GM19324 (cell line): Measurements from ENCODE around the gene TOR3A.
"Not testable (repeated sequence)": the region's sequence is repeated elsewhere in the genome, so short reads cannot be mapped to it uniquely, and the experiment has no call there.

Source experiments
- ATAC-seq: cut with Tn5 transposase; IDR thresholded peaks from one replicate; pipeline ENCODE4 v1.9.1; 2021; ENCODE audit warnings: mild to moderate bottlenecking, moderate library complexity; ENCODE audit not compliant: unreplicated experiment, low FRiP score

Gene TOR3A, protein sequence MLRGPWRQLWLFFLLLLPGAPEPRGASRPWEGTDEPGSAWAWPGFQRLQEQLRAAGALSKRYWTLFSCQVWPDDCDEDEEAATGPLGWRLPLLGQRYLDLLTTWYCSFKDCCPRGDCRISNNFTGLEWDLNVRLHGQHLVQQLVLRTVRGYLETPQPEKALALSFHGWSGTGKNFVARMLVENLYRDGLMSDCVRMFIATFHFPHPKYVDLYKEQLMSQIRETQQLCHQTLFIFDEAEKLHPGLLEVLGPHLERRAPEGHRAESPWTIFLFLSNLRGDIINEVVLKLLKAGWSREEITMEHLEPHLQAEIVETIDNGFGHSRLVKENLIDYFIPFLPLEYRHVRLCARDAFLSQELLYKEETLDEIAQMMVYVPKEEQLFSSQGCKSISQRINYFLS

DNA sequence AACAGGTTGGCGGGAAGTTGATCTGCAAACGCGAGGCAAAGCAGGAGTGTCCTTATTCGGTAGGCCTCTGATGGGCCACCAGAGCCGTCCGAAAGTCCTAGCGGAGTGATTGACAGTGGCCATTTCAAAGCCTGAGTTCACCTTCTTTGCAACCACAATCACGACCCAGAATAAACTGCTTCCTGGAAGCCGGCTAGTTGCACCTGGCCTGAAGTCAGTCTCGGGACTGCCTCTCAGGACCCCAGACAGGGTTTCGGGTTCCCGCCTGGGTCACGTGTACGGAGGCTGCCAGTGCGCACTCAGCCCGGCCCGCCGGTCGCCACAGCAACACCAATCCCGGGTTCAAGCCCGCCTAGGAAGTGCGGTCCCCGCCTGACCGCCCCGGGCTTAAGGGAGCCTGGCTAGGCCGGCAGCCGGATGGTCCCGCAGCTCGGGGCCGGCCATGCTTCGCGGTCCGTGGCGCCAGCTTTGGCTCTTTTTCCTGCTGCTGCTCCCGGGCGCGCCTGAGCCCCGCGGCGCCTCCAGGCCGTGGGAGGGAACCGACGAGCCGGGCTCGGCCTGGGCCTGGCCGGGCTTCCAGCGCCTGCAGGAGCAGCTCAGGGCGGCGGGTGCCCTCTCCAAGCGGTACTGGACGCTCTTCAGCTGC is at the start of gene TOR3A:
TSS of gene TOR3A (plus strand) at position 384 of the 646 bp plus-strand sequence. CDS start at position 443, 59 bp downstream.
- ATAC-seq: peak; percentile 92

DNA sequence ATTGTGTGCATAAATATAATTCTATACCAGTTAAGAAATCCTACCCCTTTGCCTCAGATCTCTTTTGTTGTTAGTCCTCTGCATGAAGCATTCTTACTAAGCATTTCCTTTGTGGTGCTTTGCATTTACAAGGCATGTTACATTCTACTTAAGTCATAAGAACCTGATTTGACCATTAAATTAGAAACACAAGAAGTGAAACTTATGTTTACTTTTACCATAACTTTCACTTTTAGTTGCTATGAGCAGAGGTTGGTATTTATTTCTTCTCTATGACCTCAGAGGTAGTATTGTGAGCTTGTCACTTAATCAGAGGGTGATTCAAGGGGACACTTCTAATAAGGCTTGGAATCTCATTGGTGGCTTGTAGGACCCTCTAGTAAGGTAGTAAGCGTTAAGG is 47.1 kb upstream of the TOR3A start:
- no peak for ATAC-seq

DNA sequence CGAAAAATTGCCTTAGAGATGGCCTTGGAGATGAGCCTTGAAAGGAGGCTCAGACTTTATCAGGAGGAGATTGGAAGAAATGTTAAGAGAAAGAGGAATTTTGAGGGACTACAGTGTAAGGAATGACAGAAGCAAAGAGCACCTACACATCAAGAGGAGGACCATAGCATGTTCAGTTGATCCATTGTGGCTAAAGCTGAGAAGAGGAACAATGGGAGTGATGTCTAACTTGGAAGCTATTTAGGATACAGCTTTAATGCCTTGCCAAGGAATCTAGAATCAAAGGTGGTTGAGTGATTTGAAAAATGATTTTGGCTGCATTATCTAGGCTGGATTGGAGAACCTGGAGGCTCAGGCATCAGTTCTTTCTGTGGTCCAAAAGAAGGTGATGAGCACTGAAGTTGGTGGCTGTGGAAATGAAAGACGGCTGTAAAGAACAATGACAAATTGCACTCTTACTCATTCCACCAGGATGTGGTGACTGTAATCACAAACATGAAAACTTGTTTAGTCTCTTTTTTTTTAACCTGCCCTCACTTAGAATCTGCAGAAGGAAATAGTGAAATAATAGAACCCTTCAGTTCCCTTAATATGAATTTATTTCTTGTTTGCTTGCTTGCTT is 44.9 kb upstream of the TOR3A start:
- no peak for ATAC-seq

DNA sequence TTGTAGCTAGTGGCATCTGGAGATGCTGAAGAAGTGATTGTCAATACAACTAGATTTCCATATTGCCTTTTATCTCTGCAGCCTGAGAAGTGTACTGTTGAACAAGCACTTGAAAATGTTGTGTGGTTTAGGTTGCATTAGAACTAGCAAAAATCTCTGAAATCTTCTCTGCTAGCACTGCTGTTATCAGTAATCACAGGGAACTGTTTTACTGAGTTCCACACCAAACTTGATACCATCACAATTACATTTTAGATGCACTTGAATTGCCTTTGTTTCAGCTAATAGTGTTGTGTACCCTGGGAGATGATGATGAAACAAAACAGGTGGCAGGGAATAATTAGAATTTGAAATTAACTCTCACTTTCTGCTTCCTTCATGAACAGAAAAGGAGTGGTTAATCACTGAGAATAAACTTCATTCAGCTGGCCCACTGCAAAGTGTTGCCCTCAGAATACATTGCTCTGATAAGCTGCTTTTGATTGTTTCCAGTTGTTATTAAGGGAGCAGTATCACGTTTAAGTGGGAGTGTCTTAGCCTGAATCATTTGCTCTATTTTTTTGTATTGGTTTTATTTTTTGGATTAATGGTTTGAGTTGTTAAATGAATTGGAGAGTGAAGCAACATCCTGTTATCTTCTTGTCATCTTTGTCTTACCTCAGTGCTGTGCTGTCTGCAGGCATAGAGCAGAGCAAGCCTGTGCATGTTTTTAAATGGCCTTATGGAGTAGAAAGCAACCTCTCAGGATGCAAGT is 43.2 kb upstream of the TOR3A start:
- ATAC-seq: no peak

DNA sequence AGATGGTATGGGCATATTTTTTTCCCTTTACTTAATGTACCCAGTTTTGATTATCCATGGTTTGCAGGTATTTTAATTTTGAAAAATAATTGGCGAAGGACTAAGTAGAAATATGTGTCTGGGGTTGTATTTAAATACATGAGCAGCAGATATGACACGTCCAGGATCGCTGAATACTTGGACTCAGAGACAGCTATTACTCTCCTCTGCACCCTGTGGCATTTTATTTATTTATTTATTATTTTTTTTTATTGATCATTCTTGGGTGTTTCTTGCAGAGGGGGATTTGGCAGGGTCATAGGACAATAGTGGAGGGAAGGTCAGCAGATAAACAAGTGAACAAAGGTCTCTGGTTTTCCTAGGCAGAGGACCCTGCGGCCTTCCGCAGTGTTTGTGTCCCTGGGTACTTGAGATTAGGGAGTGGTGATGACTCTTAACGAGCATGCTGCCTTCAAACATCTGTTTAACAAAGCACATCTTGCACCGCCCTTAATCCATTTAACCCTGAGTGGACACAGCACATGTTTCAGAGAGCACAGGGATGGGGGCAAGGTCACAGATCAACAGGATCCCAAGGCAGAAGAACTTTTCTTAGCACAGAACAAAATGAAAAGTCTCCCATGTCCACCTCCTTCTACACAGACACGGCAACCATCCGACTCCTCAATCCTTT is 42.2 kb upstream of the TOR3A start:
- ATAC-seq: not testable (repeated sequence)

DNA sequence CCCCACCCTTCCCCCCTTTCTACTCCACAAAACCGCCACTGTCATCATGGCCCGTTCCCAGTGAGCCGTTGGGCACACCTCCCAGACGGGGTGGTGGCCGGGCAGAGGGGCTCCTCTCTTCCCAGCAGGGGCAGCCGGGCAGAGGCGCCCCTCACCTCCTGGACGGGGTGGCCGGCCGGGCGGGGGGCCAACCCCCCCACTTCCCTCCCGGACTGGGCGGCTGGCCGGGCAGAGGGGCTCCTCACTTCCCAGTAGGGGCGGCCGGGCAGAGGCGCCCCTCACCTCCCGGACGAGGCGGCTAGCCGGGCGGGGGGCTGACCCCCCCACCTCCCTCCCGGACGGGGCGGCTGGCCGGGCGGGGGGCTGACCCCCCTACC is 41.7 kb upstream of the TOR3A start:
- ATAC-seq: not testable (repeated sequence)

DNA sequence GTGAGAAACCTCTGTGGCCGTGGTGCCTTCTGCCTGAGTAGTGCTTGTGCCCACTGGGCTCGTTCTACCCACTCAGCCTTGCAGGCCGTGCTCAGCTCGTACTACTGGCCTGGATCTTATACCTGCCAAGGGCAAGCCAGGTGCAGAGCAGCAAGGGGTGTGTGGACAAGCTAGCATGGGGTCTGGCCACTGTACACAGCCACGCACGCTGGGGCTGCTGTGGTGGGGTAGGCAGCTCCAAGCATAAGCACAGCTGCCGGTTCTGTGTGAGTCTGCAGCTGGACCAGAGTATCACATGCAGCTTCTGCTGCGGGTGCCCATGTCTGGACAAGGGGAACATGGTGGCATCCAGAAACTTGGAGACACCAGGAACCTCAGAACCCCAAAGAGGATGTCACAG is 39.8 kb upstream of the TOR3A start:
- no peak for ATAC-seq

DNA sequence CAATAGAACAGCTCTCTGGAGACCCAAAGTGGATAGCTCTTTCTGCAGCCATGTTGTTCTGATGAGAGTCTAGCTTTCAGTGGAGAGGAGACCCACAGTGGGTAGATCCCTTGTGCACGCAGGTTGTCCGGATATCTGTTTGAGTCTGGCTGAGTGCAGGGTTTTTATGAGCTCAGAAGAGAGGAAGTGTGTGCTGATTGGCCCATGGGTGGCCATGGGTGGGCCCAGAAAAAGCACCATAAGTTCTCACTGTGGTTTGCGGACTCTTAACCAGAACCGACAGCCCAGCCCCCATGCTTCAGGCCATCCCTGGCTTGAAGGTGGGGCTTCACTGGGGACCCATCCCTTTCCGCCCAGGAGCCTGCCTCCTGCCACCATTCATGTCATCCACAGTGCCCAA is 39.2 kb upstream of the TOR3A start:
- ATAC-seq: no peak

DNA sequence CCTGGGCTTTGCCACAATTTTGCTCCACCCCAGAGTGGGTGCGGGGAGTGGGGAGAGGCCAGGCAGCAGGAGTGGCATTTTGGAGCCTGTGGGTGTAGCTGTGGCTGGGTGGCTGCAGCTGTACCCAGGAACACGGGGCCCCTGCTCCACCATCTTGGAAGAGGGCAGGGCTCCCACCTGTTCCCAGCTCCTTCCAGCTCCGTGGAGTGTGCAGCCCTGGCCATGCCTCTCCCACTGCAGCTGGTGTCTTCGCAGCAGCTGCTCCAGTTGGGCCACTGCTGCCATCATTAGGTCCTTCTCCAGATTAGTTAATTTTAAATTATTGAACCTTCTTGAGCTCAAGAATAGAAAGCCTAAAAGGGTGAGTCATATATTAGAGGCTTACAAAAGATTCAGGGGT is 38.6 kb upstream of the TOR3A start:
- ATAC-seq: no peak

DNA sequence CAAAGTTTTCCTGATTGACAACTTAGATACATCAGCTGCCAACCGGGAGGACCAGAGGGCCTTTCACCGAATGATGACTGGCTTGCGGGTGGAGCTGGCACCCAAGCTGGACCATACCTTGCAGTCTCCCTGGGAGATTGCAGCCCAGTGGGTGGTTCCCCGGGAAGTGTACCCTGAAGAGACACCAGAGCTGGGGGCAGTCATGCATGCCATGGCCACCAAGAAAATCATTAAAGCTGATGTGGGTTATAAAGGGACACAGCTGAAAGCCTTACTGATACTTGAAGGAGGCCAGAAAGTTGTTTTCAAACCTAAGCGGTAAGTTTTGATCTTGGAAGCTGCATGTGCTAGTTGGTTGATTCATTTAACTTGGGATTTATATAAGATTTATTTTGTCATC is 38.0 kb upstream of the TOR3A start:
- no peak for ATAC-seq

DNA sequence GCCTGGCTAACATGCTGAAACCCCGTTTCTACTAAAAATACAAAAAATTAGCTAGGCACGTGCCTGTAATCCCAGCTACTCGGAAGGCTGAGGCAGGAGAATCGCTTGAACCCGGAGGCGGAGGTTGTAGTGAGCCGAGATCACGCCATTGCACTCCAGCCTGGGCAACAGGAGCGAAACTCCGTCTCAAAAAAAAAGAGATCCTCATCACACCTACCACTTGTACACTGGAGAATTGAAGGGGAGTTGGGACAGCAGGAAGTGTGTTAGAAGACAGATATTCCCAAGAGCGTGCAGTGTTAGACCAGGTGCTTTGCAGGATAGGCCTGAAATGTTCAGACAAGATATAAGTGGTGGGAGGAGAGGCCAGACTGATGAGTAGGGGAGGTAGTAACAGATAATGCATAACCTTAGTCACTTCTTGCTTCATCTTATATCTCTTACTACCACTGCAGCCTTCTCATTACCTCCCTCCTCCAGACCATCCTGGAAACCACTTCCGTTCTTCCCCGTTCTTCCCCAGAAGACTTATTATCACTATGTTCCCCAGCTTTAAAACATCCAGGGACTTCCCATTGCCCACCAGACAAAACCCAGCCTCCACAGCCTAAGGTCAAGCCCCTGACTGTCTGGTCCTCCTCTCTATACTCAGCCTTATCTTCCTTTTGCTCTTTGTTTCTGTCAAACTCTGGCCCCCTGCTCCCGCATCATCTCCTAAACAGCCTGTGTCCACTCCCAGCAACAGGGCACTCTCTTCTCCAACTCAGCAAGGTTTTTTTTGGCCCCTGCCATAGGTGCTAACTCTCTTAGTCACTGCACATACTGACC is 34.8 kb upstream of the TOR3A start:
- ATAC-seq: no peak

DNA sequence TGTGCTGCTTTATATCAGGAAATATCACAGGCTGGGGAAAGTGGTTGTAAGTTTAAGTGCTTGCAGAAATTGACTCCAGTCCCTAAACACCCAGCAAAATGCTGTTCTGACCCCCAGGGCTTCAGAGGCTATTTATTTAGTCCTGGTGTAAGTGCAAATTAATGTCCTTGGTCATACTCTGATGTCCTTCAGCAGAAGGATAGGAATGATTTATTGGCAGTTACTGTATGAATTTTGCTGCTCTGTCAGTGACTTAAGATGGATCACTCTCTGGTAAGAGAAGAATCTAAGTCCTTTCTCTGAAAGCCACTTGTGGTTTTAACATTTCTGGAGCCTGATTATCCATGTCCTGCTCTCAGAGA is 34.3 kb upstream of the TOR3A start:
- no peak for ATAC-seq

DNA sequence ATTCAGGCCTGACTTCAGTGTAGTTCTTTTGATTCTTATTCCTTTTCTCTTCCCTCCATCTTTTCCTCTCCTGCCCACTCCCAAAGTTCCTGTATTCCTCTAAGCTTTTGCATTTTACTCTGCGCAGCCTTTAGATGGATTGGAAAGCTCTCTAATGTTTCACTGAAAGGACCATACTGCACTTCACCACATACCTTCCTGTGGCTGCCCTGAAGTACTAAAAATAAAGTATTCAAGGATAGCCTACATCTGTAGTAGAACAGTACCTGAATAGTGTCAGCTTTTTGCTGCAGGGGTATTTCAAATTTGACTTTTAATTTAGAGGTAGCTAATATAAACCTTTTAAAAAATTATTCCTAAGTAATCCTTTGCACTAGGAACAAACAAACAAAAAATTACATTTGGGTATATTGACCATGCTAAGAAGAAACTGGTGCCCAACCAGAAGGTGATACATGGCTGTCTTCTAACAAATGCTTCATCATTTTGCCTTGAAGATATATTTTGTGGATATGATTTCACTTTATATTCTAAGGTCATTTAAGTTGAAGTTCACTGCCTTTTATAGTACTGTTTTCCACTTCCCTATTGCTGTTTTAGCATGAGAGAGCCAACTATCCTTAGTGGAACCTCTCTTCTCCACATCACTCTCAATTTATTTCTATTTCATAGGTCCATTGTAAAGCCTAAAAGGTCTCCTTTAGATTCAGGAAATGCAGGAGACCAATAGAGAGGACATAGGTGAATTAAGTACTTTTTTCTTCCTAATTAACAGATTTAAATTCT is 33.3 kb upstream of the TOR3A start:
- ATAC-seq: no peak

DNA sequence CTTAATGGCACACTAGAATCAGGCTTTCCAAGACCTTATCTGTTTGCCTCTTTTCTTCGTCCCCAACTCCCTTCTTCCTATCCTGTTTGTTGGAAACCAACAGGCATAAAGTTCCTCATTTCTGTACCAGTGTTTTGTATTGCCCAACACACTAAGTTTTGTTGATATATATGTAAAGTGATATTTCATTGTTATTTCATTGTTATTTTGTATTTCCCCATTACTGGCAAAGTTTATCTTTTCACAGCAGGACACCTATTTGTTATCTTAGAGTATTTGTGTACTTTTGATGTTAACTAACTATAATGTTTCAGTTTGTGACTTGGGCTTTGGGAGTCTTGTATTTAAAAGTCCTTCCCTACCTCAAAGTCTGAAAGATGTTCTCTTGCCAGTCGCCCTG is 29.1 kb upstream of the TOR3A start:
- no peak for ATAC-seq

DNA sequence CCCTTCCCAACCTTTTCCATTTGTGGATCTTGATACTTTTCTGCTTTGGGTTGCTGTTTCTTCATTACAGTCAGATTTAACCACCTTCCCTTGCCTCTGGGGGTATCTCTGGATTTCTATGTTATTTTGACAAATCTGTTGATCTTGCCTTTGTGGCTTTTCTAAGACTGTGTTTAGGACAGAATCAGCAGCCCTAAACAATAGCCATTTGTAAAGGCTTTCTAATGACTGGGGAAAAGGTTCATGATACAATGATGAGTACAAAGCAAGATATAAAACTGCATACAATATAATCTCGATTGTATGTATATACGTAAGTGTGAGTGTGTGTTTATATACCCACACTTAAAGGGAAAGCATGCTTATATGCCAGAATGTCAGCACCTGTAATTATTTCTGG is 28.4 kb upstream of the TOR3A start:
- no peak for ATAC-seq

DNA sequence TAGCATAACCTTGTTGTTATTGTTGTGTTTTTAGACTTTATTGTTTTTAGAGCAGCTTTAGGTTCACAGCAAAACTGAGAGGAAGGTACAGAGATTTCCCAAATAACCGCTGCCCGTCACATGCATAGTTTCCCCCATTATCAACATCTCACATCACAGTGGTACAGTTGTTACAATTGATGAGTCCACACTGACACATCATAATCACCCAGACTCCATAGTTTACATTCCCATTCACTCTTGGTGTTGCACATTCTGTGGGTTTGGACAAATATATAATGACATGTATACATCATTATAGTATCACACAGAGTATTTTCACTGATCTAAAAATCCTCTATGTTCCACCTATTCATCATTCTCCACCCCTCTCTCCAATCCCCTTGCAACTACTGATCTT is 25.9 kb upstream of the TOR3A start:
- no peak for ATAC-seq

DNA sequence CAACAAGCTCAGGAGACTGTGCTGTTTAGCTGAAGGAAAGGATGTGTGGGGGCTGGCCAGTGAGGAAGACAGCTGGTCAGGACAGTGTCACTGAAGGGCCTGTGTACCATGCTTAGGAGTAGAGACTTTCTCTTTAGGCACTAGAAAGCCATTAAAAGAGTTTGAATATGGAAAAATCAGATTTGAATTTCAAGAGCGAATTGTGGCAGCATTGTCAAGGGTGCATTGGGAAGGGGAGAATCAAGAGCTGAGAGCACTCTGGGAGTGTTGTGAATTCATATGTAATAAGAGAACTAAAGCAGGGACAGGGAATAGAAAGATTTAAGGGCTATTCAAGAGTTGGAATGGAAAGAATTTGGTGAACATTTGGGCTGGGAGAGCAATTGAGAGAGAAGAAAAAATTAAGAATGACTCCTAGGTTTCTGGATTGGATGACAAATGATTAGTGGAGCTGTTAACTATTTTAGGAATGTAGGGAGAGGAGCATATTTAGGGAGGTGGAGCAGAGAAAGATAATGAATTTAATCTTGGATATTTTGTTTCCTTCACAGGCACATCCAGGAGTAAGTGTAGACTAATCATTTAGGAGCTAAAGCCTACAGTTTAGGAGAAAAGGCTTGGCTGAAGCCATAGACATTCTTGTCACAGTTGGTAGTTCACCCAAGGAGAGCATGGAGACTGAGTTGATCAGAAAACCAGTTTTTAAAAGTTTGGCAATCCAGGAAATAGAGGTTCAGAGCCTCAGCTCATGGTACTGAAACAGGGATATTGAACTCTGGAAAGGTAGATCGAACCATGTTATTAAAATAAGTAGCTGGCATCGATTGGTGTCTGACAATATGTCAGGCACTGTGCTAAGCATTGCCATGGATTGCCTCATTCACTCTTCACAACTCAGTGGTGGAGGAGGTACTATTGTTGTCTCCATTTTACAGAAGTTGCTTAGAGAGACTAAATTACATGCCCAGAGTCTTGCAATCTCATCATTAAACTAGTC is 23.1 kb upstream of the TOR3A start:
- ATAC-seq: no peak
